ENCODE data around the gene KCNG2. TPM values are rescaled to one million over a fixed set of nuclear protein-coding genes. Genes with fewer than 3 reads are reported as not detected.

The KCNG2 gene
- total RNA-seq, 1 donor from 2014 or later: not detected

DNA sequence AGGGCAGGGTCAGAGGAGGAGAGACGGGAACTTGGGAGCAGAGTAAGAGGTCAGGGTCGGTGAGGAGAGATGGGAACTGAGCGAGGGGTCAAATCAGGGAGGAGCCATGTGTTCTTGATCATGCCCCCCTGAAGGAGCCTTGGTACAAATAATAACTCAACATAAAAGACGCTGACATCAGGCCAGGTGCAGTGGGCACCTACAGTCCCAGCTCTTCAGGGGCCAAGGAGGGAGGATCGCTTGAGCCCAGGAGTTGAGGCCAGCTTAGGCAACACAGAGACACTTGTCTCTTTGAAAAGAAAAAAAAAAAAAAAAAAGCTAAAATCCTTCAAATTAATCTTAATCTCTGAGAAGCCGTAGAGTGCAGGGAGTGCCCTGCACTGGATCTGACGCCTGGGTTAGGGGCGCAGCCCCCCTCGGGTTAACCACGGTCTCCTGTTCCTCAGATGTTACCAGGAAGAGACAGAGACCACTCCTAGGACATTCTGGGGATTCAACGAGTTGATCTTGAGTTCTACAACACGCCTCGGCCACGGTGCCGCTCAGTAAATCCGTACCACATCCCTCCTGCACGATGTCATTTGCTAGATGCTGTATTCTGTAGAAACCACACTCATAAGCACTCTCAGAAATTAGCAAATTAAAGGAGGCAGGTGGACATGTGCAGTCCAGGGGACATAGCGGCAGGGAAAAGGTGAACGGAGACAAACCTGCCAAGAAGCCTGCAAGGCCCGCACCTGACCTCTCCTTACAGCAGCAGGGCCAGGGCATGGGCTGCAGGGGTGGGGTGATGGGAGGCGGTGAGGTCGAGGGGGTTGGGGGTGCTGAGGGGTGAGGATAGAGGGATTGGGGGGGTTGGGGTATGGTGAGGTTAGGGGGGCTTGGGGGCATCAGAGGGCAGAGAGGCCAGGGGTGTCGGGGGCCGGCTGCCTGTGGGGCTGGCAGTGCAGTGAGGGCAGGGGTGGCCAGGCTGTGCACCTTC is 124.5 kb downstream of the KCNG2 start:
- no peak for ATAC-seq (ENCODE audit: poor library complexity)
- intact Hi-C loops (cut with DNase I): no loop called here
- no peak for DNase-seq

DNA sequence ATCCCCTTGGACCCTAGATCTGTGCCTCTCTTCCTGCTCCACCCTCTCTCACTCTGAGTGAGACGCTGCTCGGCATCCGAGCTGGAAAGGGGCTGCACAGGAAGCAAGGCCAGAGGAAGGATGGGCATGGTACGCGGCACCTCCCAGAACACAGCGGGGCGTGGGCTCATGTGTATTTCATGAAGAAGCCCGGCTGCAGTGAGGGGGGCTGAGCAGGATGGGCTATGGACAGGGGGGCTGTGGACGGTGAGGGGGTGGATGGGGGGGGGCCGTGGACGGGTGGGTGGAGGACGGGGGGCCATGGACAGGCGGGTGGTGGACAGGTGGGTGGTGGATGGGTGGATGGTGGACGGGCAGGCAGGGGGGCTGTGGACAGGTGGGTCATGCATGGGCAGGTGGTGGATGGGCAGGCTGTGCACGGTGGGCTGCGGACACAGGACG is 125.3 kb downstream of the KCNG2 start:
- intact Hi-C loops (cut with DNase I): no loop called here
- ATAC-seq (ENCODE audit: poor library complexity) (no peak), DNase-seq (no peak)

DNA sequence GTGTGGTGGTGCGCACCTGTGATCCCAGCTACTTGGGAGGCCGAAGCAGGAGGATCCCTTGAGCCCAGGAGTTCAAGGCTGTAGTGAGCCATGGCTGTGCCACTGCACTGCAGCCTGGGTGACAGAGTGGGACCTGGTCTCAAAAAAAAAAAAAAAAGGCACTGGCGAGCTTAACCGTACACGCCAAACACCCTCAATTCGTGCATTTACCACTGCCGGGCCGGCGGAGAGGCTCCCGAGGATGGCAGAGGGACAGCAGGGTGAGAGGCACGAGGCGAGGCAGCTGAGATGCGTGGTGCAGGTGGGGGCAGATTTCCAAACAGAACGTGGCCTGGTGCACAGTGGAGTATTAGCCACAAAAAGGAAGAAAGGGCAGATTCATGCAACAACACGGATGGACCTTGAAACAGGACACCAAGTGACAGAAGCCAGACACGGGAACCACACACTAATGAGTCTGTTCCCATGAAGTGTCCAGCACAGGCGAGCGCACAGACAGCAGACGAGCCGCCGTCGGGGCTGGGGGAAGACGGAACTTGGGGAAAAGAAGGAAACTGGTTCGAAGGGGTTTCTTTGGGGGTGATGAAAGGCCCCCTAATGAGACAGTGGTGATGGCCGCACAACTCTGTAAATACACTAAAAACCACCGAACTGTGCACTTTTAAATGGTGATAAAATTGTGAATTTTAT is 126.3 kb downstream of the KCNG2 start:
- ATAC-seq (ENCODE audit: poor library complexity): no peak
- DNase-seq: peak; percentile 30
- intact Hi-C loops (cut with DNase I): no loop called here

DNA sequence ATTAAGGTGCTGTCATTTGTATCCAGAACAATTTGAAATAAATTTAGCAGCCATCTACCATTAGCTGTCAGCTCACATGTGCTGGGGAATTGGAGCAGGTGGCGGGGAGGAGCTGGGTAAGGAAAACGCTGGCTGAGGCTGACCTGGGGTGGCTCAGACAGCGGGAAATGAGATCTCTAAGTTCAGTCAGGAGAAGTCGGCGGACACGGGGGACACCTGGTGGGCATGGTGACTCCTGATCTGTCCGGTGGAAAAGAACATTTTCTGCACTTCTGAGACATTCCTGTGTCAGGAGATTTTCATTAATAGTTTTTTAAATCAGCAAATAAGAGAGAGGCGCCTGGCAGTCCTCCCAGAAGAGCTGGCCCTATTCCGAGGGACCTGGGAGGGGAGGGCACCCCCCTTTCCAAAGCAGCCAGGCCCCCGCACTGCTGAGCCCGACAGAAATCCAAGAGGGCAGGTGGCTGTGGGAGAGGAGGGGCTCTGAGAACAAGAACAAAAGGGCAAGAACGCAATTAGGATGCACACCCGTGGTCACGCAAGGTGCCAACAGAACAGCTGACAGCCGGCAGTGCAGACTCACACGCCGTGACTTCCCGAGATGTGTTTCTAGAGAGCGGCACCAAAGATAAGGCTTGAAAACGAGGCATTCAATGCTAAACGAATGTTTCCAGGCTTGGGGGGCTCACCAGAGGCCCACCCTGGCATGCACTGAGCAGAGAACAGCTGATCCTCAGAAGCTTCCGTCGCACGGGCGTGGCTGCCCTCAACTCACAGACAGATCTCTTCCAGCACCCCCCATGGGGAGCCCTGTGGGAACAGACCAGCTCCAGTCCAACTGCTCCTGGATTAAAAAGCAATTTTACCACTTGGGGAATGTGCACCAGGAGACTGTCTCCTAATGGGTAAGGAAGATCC is 127.3 kb downstream of the KCNG2 start:
- ATAC-seq (ENCODE audit: poor library complexity): peak; percentile 78
- DNase-seq: peak; percentile 45
- intact Hi-C loops (cut with DNase I): no loop called here

DNA sequence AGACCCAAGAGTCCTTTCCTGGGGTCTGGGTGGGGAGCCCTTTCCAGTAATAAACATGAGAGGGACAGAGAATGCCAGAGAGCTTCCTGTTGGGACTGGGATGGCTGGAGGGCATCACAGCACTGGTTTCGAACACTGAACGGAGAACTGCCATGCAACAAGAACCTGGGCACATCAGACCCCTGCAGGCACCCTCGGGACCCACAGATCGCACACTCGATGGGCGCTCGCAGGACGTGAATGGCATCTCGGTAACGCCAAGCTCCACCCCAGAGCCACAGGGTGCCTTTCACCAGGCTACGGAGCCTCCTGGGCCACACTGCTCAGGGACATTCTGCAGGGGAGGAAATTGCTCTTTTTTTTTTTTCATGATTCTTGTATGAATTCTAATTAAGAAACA is 128.6 kb downstream of the KCNG2 start:
- ATAC-seq (ENCODE audit: poor library complexity): no peak
- DNase-seq: peak; percentile 25
- intact Hi-C loops (cut with DNase I): no loop called here

DNA sequence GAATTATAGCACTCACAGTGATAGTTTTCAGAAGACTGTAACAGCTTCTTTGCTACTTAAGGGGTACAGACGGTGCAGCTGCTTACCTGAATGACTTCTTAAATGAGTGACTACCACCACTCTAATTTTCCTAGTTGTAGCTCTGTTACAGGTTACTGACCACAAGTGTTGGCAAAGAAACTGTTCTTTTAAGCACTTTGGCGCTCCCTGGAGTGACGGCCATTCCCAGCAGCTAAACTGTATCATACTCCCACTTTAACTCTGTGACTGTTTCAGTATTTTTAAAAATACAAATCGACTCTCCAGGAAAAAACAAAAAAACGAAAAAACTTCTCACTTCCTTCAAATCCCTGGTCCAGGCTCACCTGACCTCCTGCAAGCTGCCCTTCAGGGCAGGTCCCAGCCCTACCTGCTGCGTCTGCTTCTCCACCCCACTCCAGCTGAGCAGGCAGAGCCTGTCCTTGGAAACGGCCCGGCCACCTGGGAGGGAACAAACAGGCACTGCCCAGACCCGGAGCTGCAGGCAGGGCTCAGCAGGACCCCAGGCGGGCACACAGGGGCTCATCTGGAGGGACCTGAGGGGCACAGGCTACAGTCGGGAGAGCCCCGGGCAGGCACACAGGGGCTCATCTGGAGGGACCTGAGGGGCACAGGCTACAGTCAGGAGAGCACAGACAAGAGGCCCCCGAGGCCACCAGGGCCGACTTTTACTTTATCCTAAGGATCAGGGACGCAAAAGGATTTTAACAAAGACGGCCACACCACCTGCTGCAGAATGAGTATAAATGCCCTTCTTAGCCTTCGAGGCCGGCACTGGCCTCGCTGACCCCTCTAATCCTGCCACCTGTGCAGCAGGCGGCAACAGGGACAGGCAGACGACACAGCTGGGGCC is 129.2 kb downstream of the KCNG2 start:
- DNase-seq (peak; percentile 23), ATAC-seq (ENCODE audit: poor library complexity) (no peak)
- intact Hi-C loops (cut with DNase I): no loop called here

DNA sequence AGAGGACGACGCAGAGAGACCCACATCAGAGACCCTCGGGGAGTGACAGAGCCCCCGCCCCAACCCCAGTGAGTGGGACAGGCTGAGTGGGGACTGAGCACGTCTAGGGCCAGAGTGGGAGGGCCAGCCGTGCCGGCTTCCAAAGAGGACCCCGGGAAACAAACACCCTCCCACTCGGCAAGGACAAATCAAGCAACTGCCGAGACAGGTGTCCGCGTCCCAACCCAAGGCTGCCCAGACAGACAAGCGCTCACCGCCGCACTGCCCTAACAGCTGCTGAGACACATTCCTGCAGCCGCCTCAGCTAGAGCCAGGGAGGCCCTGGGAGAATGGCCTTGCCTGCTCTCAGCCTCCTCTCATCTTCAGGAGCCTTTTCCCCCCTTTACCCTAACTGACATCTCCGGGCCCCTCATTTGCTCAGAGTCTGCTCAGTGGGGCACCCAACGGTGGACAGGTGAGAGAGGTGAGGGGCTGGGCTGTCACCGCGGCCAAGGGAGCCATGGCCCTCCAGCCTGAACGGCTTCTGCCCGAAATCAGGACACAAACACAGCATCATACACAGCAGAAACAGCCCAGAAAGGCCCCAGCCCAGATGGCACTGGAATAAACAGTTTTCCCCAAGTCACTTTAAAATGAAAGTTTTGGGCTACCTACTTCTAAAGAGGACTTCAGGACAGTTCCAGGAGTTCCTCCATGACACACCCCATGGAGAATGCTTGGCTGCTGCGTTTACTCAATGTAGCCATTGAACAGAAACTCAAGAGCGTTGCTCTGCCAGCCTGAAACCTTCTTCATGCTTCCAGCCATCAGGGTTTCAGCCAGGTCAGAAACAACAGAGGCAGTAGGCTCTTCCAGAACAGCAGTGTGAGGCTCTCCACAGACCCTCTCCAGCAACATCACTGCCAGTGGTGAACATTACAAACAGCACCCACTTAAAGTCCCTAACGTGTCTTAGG is 130.1 kb downstream of the KCNG2 start:
- intact Hi-C loops (cut with DNase I): no loop called here
- DNase-seq (peak; percentile 43), ATAC-seq (ENCODE audit: poor library complexity) (no peak)

DNA sequence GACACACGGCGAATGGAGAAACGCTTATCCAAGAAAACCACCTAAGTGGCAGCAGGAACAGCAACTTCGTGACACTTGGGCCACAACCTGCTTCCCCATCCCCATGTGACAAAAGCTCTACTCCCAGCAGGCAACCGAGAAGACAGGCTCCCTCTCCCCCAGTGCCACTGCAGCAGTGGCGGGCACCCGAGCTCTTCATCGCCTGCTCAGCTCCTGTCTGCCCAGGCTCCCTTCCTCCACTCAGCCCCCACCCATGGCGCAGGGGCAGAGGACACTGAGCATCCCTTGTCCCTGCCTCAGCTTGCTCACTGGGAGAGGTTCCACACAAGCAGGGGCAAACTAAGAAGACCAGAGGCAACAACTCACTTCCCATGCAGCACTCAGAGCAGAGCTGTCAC is 130.8 kb downstream of the KCNG2 start:
- DNase-seq (no peak), ATAC-seq (ENCODE audit: poor library complexity) (no peak)
- intact Hi-C loops (cut with DNase I): no loop called here

DNA sequence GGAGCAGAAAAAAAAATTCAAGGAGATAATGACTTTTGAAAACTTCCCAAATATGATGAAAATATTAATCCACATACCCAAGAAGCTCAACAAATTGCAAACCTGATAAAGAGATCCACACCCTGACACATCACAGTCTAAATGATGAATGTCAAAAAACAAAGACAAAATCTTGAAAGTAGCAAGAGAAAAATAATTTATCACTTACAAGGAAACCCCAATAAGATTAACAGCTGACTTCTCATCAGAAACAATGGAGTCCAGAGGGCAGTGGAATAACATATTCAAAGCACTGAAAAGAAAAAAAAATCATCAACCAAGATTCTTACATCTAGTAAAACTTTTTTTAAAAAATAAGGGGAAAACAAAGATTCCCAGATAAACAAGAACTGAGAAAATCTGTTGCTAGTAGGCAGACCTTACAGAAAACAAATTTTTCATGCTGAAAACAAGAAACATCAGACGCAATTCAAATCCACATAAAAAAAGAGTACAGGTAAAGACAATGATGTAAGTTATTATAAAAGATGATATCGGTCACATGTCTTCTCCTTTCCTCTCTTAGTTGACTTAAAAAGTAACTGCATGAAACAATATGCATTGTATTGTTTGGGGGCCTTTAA is 132.4 kb downstream of the KCNG2 start:
- intact Hi-C loops (cut with DNase I): no loop called here
- no peak for DNase-seq
- no peak for ATAC-seq (ENCODE audit: poor library complexity)

DNA sequence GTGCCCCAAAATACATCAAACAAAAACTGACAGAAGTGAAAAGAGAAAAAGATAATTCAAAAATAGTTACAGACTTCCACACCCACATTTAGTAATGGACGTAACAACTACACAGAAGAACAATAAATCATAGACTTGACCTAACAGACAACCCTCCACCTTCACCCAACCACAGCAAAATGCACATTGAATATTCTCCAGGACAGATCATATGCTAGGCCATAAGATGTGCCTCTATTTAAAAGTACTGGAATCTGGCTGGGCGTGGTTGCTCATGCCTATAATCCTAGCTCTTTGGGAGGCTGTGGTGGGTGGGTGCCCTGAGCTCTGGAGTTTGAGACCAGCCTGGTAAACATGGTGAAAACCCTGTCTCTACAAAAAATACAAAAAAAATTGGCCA is 133.7 kb downstream of the KCNG2 start:
- DNase-seq: no peak
- intact Hi-C loops (cut with DNase I): no loop called here
- ATAC-seq (ENCODE audit: poor library complexity): no peak

DNA sequence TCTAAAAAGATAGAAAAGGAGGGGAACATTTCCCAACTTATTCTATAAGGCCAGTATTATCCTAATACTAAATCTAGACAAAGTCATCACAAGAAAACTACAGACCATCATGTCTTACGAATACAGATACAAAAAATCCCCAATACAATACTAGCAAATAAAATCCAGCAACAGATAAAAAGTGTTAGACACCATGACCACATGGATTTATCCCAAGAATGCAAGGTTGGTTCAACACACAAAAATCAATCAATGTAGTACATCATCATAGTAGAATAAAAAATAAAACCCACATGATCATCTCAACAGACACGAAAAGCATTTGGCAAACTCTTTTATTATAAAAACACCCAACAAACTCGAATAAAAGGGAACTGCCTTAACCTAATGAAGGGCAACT is 135.2 kb downstream of the KCNG2 start:
- ATAC-seq (ENCODE audit: poor library complexity) (no peak), DNase-seq (no peak)
- intact Hi-C loops (cut with DNase I): no loop called here

DNA sequence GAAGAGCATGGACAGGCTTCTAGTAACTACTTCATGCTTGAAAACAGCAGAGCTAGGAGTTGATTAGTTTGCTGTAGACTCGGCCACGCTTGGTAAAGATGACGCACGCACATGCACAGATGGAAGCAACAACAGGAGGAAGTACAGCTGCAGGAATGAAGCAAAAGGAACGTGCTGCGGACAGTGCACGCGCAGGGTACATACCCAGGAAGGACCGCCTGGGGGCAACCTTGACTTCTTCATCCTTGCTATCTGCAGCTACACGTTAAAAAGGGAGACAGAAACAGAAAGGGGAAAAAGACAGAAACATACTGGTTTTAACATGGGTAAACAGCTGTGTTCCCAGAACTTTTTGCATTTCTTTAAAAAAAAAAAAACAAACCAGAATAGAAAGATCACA is 136.0 kb downstream of the KCNG2 start:
- peak; percentile 69 for ATAC-seq (ENCODE audit: poor library complexity)
- intact Hi-C loops (cut with DNase I): no loop called here
- DNase-seq: no peak

DNA sequence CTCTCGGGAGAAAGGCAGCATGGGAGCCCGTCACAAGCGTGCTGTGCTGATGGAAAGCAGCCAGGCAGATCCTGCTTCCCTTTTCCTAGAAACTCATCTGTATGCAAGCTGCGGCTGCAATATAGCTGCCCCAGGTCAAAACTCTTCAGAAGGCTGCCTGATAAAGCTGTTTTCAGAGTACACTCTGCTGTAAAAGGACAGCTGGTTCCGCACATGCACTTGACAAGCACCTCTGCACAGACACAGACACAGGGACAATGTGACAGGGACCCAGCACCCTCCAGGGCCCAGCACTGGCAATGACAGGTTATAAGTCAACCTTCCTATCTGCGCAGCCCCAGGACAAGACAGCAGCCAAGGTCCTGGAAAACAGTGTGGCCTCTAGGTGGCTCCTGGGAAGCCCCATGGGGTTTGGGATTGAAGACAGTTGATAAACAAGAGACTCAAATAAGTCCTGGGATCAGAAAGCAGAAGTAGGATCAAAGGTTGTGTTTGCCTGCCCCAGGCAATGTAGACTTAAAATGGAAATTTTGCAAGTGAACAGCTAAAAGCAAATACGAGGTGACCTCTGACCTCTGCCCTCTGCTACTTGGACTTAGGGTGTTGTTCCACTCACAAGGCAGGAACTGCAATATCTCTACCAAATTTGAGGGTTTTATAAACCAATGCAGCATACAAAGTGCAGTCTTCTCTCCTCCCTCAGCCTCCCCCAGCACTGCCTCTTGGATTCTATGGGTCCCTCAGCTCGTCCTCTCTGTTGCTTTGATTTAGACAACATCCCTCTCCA is 136.8 kb downstream of the KCNG2 start:
- DNase-seq (peak; percentile 66), ATAC-seq (ENCODE audit: poor library complexity) (peak; percentile 95)
- intact Hi-C loops (cut with DNase I): no loop called here

DNA sequence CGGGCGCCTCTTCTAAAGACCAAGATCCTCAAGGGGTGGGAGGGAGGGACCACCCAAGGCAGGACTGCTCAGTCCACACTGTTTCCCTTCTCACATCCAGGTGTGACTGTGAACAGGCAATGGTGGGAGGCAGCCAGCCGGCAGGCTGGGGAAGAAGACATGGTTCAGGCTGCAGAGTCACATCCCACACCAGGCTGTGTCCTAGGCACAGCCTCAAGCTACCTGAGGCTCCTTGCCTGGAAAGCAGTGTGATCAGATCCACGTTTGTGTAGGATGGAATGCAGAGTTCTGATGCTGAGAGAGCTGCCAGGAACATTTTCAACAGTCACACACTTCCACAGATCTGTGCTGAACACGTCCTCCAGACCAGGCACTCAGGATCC is 137.4 kb downstream of the KCNG2 start:
- ATAC-seq (ENCODE audit: poor library complexity) (no peak), DNase-seq (peak; percentile 7)
- intact Hi-C loops (cut with DNase I): no loop called here

DNA sequence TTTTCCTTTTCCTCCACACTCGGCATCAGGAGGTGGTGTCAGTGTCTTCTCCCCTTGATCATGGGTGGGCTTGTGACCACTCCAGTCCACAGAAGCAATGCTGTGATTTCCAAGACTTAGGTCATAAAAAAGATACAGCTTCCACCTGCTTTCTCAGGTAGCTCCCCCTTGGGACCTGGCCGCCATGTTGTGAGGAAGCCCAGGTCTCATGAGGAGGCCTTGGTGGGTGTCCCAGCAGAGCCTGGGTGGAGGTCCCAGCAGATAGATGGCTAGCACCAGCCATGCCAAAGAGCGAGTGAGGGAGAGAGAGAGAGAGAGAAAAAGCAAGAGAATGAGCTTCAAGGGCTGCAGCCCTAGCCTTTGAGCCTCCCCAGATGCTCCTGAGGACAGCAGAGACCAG is 137.8 kb downstream of the KCNG2 start:
- ATAC-seq (ENCODE audit: poor library complexity): no peak
- intact Hi-C loops (cut with DNase I): no loop called here
- peak; percentile 13 for DNase-seq

DNA sequence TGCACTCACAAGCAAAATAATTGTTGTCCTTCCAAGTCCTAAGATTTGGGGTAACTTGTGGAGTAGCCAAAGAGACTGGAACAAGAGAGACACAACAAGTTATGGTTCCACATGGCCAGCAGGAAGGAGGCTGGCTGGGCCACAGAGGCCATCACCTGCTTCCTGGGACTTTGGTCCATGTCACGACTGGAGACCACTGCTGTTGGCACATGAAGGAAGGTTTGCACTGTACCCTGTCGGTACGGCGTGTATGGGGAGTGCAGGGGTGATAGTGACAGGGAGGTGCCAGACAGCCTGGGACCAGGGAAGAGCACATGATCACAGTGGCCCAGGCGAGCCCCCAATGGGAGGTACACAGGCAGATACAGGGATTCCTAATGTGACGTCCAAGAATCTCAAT is 138.2 kb downstream of the KCNG2 start:
- DNase-seq: no peak
- intact Hi-C loops (cut with DNase I): no loop called here
- no peak for ATAC-seq (ENCODE audit: poor library complexity)
